DMS79 (cell line): ENCODE measurements around the gene MAB21L4.

ENCODE experiments used
- DNase-seq: peaks from one replicate; lab custom pipeline; 2025; lab: John Stamatoyannopoulos, UW

The MAB21L4 gene

DNA sequence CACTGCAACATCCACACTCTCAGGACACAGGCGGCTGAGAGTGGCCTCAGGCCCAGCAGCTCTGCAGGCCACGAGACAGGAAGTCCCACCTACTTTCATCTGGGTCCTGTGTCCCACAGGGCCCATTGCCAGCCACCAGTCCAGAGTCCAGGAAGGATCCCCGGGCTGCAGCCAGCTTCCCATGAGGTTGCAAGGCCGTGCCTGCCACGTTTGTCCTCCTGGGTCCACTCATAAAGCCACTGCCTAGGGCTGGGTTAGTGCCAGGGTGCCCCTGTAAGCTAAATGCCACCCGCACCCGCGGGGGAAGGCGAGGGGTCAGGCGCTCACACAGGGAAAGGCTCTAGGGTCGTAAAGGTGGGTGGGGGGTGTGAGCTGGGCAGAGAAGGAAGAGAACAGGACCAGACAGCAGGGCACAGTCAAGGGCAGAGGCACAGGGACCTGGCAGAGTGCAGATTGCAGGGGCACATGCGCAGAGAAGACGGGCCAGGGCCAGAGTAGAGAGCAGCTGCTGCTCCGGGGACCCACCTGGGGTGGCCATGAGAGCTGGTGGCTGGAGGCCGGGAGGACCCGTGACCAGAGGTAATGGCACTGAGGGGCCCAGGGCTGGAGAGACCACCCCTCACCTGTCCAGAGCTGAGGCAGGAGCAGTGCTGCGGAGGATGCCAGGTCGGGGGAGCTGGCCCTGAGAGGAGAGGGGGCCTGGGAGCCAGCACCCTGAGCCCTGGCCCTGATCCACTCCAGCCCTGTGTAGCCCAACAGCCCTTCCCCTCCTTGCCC is 19.3 kb downstream of the MAB21L4 start:
- DNase-seq = no peak

DNA sequence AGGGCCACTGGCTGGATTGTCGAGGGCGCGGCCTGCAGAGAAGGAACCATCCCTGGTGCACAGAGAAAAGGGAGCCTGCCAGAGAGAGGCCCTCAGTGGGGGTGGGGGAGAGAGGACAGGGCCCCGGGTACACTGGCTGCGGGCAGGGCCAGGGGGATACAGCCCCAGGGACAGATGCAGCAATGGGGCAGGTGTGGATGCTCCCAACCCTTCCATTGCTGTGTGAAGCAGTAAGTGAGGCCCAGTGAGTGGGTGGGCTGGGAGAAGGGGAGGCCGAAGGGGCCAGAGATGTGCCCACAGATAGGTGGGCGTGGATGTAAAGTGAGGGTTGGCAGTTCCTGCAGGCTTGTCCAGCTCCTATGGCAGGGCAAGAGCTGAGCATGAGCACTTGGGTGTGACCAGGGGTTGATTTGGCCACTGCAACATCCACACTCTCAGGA is 19.9 kb downstream of the MAB21L4 start:
- DNase-seq = no peak

DNA sequence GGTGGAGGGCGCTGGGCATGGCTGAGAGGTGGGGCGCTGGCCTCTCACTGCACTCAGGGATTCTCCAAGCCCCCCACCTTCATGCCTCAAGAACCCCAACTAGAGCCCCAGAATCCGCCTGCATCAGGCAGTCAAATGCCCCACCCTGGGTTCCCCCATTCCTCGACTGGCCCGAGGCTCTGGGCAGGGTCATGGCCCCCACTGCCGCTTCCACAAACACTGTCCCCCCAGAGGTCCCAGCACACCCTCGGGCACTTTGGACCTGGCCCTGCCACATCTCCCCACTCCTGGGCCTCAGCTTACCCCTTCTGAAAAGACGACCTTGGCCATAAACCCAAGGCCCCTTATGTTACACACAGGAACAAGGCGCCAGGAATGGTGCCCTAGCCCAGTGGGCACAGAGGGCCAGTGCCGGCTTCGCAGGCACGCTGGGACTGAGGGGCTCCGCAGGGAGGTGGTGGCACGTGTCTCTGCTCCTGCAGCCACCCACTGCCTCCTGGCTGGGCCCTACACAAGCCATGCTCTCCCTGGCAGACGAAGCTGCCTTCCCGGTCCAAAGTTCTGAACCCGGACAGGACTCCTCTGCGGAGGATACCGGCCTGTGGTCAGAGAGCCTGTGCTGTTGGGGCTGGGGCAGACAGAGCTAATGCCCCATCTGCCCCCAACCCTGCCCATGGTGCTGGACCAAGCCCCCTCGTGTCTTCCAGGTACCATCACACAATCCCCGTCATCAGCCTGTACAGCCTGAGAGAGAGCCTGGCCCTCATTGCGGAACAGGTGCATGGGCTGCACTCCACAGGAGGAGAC is 20.5 kb downstream of the MAB21L4 start:
- no peak for DNase-seq

DNA sequence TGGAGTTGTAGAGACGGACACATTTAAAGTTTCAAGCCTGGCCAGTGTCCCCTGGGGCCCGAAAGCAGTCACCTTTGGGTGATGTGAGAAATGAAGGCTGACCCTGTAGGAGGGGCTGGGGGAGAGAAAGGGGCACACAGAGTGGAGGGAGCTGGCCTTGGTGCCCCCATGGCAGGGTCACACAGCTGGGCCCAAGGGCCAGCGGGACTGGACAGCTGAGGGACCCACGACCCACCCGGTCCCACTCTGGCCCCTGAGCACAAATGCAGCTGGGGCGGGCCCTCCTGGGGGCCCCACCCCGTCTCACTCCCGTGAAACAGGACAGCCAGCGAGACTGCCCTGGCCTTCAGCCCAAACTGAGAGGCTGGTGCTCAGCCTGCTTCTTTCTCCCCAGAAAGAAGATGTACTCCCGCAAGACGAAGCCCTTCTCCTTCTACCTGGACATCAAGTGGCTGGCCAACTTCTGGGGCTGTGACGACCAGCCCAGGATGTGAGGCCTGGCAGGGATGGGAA is 21.2 kb downstream of the MAB21L4 start:
- no peak for DNase-seq

DNA sequence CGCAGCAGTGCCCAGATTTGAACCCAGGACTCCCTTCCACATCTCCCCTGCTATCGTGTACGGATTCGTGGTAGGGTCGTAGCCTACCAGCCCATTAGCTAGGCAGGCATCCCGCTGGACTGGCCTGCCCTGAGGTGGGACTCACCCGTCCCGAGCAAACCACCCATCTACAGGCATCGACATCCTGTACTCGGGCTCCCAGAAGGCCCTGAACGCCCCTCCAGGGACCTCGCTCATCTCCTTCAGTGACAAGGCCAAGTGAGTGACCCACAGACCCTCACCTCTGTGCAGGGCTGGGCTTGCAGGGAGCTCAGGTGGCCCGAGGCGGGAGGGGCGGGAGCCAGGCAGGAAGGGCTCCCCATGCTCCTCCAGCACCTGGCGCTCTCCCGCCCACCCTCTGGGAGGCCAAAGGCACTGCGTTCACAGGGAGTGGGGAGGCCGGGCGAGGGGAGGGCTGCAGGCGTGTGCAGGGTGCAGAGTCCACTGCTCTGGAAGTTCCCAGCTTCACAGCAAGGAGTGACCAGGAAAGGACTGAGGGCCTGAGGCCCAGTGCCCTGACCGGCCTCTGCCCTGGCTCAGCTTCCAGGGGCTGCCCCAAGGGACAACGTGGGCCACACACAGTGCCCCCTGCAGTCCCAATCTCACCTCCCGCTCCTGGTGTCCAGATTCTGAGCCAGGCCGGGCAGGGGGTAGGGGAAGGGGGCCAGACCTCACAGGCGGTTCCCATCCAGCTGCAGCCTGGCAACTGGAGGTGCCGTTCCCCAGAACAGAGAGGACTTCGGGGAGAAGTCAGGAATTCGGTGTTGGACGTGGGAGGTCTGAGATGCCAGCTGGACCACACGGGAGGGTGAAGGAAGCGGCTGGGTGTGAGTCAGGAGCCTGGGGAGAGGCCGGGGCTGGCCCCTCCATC is 21.9 kb downstream of the MAB21L4 start:
- DNase-seq = no peak

DNA sequence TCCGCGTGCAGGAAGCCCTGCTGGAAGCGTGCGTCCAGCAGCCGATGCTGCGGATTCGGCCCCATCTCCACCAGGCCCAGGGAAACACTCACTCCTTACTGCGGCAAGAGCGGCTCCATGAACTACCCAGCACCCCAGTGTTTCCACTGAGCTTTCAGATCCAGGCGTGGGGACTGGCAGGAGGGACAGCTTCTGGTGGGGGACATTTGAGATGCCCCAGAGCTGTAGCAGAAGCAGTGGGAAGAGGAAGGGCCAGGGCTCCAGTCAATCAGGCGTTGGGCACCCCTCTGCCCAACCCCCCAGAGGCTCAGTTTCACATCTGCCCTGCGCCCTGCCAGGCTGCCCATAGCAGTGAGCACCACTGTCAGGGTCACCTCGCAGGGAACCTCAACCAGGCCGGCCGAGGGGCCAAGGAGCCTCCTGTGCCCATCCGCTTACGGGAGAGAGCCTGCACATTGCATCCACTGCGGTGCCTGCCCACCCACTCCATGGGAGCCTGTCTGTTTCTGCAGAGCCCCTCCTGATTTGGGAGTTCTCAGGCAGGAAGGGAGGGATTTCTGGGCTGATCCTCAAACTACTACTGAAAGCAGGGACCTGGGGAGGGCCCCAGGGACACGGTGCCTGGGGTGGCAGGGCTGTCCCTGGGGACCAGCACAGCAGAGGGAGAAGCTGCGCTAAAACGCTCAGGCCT is 22.7 kb downstream of the MAB21L4 start:
- DNase-seq = no peak

DNA sequence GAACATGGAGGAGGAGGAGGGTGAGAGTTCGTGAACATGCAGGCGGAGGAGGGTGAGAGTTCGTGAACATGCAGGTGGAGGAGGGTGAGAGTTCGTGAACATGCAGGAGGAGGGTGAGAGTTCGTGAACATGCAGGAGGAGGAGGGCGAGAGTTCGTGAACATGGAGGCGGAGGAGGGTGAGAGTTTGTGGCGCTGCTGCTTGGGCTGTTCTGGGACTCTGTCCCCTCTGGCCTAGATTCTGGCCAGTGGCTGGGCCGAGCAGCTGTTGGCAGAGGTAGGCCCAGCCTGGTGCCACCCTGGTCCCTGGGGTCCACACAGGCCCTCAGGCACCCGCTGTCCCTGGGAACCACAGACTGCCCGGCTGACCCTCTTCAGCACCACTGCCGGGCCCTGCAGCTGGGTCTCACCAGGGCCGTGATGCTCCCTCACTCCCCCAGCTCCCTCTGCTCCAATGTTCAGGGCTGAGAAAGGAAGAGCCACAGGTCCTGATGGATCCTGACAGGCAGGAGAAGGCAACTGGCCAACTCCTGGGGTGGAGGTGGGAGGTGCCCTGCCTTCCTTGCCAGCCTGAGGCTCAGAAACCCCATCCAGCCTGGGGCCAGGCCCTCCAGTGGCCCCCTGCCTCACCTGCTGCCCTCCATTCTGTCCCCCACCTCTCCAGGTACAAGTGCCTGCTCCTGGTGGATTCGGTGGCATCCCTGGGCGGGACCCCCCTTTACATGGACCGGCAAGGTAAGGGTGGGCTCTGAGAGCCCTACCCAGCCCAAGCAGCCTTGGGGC is 23.4 kb downstream of the MAB21L4 start:
- no peak for DNase-seq

DNA sequence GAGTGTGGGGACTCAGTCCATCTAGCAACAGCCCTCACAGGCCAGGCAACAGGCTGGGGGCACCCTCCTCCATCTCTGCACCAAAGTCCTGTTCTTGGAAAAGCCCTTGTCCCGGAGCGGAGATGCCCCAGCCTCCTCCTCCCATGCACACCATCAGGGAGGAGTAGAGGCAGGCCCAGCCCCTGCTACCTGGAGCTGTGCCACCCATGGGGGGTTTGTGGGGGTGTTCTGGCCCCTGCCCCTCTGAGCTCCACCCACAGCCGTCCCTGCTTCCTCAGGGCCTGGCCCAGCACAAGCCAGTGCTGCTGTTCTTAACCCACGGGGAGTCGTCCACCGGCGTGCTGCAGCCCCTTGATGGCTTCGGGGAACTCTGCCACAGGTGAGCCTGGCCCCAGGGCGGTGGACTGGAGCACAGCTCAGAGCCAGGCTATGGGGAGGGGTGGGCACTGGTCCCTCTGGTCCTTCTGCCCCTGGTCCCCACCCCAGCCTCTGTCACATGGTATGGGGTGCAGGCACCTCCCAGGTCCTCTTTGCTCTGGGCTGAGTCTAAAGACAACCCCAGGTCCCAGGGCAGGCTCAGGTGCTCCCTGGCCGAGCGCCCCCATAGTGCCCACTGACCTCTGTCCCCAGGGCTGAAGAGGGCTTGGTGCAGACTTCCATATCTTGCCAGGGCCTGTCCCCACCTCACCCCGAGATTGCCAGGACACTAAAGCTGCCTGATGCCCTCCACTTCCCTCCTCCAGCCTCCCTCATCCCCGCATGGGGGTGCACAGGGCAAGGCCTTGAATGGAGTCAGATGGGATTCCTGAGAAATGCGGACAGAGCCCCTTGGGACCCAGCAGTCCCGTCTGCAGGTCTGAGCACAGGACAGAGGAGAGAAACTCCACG is 24.6 kb downstream of the MAB21L4 start:
- no peak for DNase-seq

DNA sequence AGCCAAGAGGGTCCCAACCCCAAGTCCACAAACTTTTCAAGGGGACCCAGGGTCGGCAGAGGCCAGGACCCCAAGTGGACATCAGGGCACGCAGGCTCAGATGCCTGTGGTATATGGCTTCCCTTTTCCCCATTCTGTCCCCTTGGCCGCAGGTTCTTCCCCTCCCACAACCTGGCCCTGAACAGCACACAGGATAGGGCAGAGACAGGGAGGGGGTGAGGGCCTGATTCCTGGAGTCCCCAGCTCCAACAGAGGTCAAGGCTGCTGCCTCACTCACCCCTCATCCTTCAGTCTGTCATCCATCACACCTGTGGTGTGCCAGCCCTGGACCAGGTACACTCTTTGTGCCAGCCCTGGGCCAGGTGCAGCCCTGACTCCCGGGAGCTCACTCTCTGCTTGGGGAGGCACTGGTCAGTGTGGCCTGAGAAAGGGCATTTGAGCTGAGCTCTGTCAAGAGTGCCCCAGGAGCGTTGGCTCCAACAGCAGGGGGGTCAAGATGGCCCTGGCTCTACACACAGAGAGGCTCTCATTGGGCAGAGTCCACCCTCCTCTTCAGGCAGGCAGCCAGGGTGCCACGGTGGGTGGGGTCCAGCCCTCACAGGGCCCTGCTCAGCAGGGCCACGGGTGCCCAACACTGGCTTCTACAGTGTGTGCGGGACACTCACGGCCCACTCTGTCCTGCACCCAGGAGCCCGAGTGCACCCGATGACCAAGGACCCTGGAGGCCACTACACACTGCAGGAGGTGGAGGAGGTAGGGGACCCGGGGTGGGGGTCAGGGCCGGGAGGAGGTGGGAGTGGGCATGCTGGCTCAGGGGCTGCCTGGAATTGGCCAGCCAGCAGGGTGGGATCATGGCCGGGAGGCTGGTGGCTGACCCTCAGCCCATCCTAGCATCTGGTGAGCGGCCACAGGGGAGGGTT is 25.7 kb downstream of the MAB21L4 start:
- DNase-seq = no peak

DNA sequence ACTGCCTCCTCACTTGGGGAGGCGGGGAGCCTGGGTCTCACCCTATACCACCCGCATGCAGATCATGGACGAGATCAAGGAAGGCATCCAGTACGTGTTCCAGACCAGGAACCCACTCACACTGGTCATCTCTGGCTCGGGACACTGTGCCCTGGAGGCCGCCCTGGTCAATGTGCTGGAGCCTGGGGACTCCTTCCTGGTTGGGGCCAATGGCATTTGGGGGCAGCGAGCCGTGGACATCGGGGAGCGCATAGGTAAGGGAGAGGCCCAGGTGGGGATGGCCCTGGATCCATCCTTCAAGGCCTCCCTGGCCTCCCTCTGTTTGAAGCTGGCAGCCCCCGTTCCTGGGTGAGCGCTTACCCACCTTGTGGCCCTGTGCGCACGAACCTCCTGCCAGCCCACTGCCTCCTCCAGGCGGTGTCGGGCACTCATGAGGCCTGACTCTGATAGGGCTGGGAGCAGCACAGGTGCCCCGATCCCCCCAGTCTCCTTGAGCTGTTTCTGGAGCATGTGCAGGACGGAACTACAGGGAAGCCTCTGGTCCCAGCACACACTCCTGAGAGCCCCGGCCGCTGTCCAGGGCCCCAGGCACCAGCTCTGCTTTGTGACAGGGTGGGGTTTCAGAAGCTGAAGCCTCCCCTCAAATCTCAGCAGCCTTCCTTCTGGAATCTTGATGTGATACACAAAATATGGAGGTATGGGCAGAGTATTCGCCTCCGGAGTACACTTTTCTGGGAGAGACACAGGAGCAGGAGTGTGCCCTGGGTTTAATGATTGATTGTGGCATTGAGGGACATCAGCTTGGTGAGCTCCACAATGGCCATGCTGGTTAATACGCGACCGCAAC is 26.6 kb downstream of the MAB21L4 start:
- DNase-seq = no peak

DNA sequence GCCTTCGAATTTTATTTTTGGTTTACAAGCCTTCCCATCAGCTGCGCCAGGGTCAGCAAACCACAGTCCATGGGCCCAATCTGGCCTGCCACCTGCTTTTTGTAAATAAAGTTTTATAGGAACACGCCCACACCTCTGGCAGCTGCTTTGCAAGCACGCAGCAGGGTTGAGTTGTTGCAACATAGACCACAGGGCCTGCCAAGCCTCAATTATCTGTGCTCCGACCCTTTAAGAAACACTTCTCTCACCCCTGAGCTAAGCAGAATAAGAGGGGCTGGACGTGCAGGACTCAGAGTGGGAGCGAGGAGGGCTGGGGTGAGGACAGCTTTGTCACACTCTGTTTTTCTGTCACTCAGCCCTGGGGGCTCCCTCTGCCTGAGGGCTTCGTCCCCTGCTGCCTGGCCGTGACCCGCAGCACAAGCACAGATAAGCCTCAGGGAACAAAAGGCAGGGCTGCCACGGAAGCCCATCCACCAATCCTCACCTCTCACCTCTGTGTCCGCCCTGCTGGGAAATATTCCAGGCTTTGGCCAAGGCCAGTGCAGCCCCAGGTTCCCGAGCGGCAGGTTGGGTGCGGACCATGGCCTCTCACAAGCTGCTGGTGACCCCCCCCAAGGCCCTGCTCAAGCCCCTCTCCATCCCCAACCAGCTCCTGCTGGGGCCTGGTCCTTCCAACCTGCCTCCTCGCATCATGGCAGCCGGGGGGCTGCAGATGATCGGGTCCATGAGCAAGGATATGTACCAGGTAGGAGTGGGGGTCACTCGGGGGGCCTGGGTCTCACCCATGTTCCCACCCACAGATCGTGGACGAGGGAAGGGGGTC is 27.5 kb downstream of the MAB21L4 start, which contains the start of gene AGXT:
Gene AGXT, plus strand, starts transcription at position 539 of the 823 bp plus-strand sequence. Its CDS starts 42 bp downstream, at position 581.
- DNase-seq = no peak

DNA sequence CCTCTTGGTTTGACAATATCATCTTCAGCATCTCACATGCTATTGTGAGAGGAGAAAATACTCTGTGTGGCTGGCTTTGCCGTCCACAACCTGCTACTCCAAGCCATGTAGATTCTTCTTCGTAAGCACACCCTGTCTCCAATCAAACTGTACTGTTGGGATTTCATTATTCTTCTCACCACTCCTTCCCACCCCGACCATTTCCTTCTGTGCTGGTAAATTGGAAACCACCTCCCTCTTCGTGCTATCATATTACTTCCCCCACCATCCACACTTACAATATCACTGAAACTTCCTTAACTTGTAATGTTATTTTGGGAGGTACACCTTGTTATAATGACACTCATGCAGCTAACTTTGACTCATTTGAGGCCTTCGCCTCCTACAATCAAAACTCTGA is 30.6 kb downstream of the MAB21L4 start:
- no peak for DNase-seq

DNA sequence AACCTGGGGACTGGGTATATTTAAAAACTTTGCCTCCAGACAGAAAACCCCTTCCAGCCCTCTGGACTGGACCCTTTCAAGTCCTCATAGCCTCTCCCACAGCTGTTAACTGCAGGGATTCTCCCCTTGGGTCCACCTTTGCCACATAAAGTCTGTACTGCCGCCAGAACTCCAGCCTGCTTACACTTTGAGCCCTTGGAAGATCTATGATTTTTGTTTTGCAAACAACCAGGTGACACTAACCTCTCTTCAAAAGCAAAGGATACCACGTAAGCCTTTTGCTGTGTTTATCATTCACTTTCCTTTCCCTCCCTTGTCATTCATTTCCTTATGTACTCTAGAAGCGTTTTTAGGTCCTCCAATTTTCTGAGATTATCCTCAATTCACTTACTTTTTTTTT is 31.5 kb downstream of the MAB21L4 start:
- DNase-seq = no peak

DNA sequence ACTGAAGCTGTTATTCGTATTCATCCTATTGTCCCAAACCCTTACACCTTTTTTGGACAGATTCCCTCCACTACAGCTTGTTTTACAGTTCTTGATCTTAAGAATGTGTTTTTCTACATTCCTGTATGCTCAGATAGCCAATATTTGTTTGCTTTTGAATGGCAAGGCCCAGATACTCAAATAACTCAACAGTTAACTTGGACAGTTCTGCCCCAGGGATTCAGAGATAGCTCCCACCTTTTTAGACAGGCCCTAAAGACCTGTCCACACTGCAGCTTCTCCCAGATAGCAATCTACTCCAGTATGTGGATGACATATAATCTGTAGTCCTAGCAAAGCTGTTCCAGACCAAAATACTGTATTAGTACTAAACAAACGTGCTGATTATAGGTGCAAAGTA is 34.4 kb downstream of the MAB21L4 start:
- no peak for DNase-seq

DNA sequence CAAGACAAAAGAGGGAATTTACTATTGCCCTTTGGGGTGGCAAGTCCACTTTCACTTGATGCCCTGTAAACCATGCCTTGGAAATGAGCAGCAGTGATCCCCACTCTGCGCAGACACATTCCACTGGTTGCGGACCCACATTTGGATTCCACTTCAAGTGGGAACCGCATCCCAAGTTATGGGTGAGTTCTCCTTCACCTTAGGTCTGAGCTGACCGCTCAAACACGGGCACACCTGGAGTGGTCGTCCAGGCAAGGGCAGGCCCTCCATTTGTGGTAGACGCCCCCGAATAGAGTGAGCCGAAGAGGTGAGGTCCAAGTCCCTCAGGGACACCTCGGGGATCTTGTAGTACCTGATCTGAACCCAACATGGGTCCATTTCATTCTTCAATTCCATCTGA is 37.1 kb downstream of the MAB21L4 start:
- DNase-seq = no peak

DNA sequence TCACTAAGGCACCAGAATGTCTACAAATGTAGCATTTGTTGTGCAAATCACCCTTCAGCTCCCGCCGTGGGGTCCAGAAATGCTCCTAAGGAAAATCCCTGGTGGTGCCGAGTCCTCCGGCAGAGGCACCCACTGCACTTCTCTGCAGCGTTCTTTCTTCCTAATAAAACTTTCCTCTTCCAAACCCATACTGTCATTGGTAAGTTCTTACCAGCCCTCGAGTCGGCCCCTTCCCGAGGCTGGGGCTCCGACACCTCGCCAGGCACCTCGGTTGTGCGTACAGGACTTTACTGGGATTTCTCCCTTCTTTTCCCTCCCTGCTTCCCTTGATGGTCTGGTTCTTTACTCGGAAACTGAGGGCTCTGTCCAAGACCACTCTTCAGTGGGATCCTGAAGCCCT is 37.6 kb downstream of the MAB21L4 start:
- DNase-seq = no peak
